Neural progenitor cell (in vitro differentiated cells): ENCODE measurements around the gene ETFB. TPM values are rescaled to one million over a fixed set of nuclear protein-coding genes. Genes with fewer than 3 reads are reported as not detected.
A peak's percentile ranks its signal among the peaks of the same experiment; 100 is the strongest.

Experiments used
- DNase-seq: peaks from one replicate; pipeline ENCODE4 v3.0.0-alpha.2; 2016; ENCODE audit warnings: low spot score
- H2AFZ ChIP-seq: fragments of 200-600 bp; sonication (generic); replicated peaks from 2 replicates; pipeline ENCODE4 v1.6.1; 2016; ENCODE audit warnings: antibody characterized with exemption
- H3F3A ChIP-seq: fragments of 200-600 bp; sonication (generic); 2 replicates; pipeline ENCODE4 v1.6.1; 2016; ENCODE audit warnings: antibody characterized with exemption, low read depth
- H3K27ac ChIP-seq: fragments of 200-600 bp; sonication (generic); 2 replicates; pipeline ENCODE4 v1.5.1; 2016; ENCODE audit warnings: mild to moderate bottlenecking
- H3K27me3 ChIP-seq: fragments of 200-600 bp; sonication (generic); 2 replicates; pipeline ENCODE4 v1.6.1; 2016; ENCODE audit warnings: mild to moderate bottlenecking, moderate library complexity
- H3K36me3 ChIP-seq: fragments of 200-600 bp; sonication (generic); 2 replicates; pipeline ENCODE4 v1.5.1; 2016
- H3K4me1 ChIP-seq: fragments of 200-600 bp; sonication (generic); 2 replicates; pipeline ENCODE4 v1.6.1; 2016; ENCODE audit warnings: mixed run types
- H3K4me2 ChIP-seq: fragments of 200-600 bp; sonication (generic); 2 replicates; pipeline ENCODE4 v1.6.1; 2016
- H3K4me3 ChIP-seq: fragments of 200-600 bp; sonication (generic); 2 replicates; pipeline ENCODE4 v1.5.1; 2016
- H3K79me2 ChIP-seq: fragments of 200-600 bp; sonication (generic); 2 replicates; pipeline ENCODE4 v1.6.1; 2016; ENCODE audit warnings: low read depth
- H3K9ac ChIP-seq: fragments of 200-600 bp; sonication (generic); 2 replicates; pipeline ENCODE4 v1.6.1; 2016
- H3K9me3 ChIP-seq: fragments of 200-600 bp; sonication (generic); 2 replicates; pipeline ENCODE4 v1.5.1; 2016; ENCODE audit warnings: low read depth
- H4K20me1 ChIP-seq: fragments of 200-600 bp; sonication (generic); 2 replicates; pipeline ENCODE4 v1.6.1; 2016; ENCODE audit warnings: low read depth
- H3K27ac Mint-ChIP-seq: 3 replicates; pipeline ENCODE4 v1.8.0; 2021; ENCODE audit warnings: mixed read lengths
- H3K27me3 Mint-ChIP-seq: 2 replicates; pipeline ENCODE4 v1.8.0; 2022; ENCODE audit warnings: low read depth, mild to moderate bottlenecking, inconsistent platforms, moderate library complexity, mixed read lengths; ENCODE audit not compliant: insufficient read depth
- H3K36me3 Mint-ChIP-seq: 3 replicates; pipeline ENCODE4 v1.8.0; 2021; ENCODE audit warnings: mixed read lengths
- H3K4me1 Mint-ChIP-seq: 3 replicates; pipeline ENCODE4 v1.8.0; 2021; ENCODE audit warnings: mixed read lengths
- H3K4me3 Mint-ChIP-seq: 3 replicates; pipeline ENCODE4 v1.8.0; 2021; ENCODE audit warnings: mild to moderate bottlenecking, moderate library complexity, mixed read lengths
- H3K9me3 Mint-ChIP-seq: 3 replicates; pipeline ENCODE4 v1.8.0; 2020; ENCODE audit warnings: mixed read lengths
- CTCF ChIP-seq: fragments of 200-600 bp; sonication (generic); IDR thresholded peaks from 2 replicates; pipeline ENCODE4 v1.5.1; 2017; ENCODE audit warnings: antibody characterized with exemption, mild to moderate bottlenecking
- EZH2 ChIP-seq: fragments of 200-600 bp; sonication (generic); IDR thresholded peaks from 2 replicates; pipeline ENCODE4 v1.6.1; 2017; ENCODE audit warnings: antibody characterized with exemption, mild to moderate bottlenecking, moderate library complexity
- EZH2phosphoT487 ChIP-seq: fragments of 200-600 bp; sonication (generic); IDR thresholded peaks from 2 replicates; pipeline ENCODE4 v1.6.1; 2017; ENCODE audit warnings: antibody characterized with exemption
- total RNA-seq: library from RNA; depleted of rRNA; stranded (reverse); fragments of >200 nt; gene quantifications from 2 replicates; pipeline ENCODE4 v1.2.3, GENCODE V29; 2015; ENCODE audit warnings: low replicate concordance

ETFB gene
- total RNA-seq, 1 donor from 2014 or later = 27.0 TPM

GRCh38 chr19:51352783-51353360 is 13.3 kb downstream of the ETFB start:
- H3K27me3 Mint-ChIP-seq = peaks cover 4% of the 10 kb centered on the region
- Histone ChIP-seq H3K36me3 (no peaks in the 10 kb centered on the region), H3F3A (peaks cover 13% of the 10 kb centered on the region), H3K9me3 (no peaks in the 10 kb centered on the region), H3K79me2 (no peaks in the 10 kb centered on the region), H2AFZ (no peak overlapping the region), H3K4me1 (peaks cover 13% of the 10 kb centered on the region), H3K27me3 (no peaks in the 10 kb centered on the region), H3K27ac (no peak overlapping the region), H4K20me1 (no peaks in the 10 kb centered on the region), H3K4me3 (no peak overlapping the region), H3K9ac (no peak overlapping the region), H3K4me2 (no peak overlapping the region)
- peaks cover 5% of the 10 kb centered on the region for H3K36me3 Mint-ChIP-seq
- TF ChIP-seq CTCF (no peak), EZH2 (no peak), EZH2phosphoT487 (no peak)
- no peak overlapping the region for H3K4me3 Mint-ChIP-seq
- H3K27ac Mint-ChIP-seq = no peak overlapping the region
- no peaks in the 10 kb centered on the region for H3K9me3 Mint-ChIP-seq
- no peak for DNase-seq
- H3K4me1 Mint-ChIP-seq = peaks cover 21% of the 10 kb centered on the region

GRCh38 chr19:51351266-51351990 is 14.8 kb downstream of the ETFB start:
- peaks cover 4% of the 10 kb centered on the region for H3K27me3 Mint-ChIP-seq
- H3F3A ChIP-seq = peaks cover 13% of the 10 kb centered on the region
- H3K36me3 ChIP-seq = no peaks in the 10 kb centered on the region
- no peak overlapping the region for H3K9ac ChIP-seq
- no peak for DNase-seq
- no peak overlapping the region for H3K4me3 ChIP-seq
- H3K9me3 Mint-ChIP-seq = no peaks in the 10 kb centered on the region
- peaks cover 8% of the 10 kb centered on the region for H3K36me3 Mint-ChIP-seq
- TF ChIP-seq EZH2phosphoT487 (no peak), EZH2 (no peak), CTCF (no peak)
- H3K27ac Mint-ChIP-seq = peak overlapping the region; percentile 43
- H4K20me1 ChIP-seq = no peaks in the 10 kb centered on the region
- H3K4me1 ChIP-seq = peaks cover 13% of the 10 kb centered on the region
- H3K4me1 Mint-ChIP-seq = peaks cover 20% of the 10 kb centered on the region
- H3K4me3 Mint-ChIP-seq = peak overlapping the region; percentile 13
- no peaks in the 10 kb centered on the region for H3K9me3 ChIP-seq
- H3K79me2 ChIP-seq = no peaks in the 10 kb centered on the region
- H3K4me2 ChIP-seq = no peak overlapping the region
- no peak overlapping the region for H2AFZ ChIP-seq
- no peak overlapping the region for H3K27ac ChIP-seq
- no peaks in the 10 kb centered on the region for H3K27me3 ChIP-seq

- DNase-seq = no peak
- TF ChIP-seq CTCF = no peak
- no peak for TF ChIP-seq EZH2phosphoT487
- TF ChIP-seq EZH2 = no peak
- no peaks in the 10 kb centered on the region for H3K79me2 ChIP-seq
- no peak overlapping the region for H3K4me2 ChIP-seq
- H3K9me3 ChIP-seq = no peaks in the 10 kb centered on the region
- H3K27me3 ChIP-seq = peaks cover under 1% of the 10 kb centered on the region
- H3K9me3 Mint-ChIP-seq = no peaks in the 10 kb centered on the region
- H3K4me1 ChIP-seq = no peaks in the 10 kb centered on the region
- H2AFZ ChIP-seq = no peak overlapping the region
- peaks cover 14% of the 10 kb centered on the region for H3K36me3 Mint-ChIP-seq
- no peaks in the 10 kb centered on the region for H3K4me1 Mint-ChIP-seq
- no peak overlapping the region for H3K27ac Mint-ChIP-seq
- no peaks in the 10 kb centered on the region for H4K20me1 ChIP-seq
- H3K27ac ChIP-seq = no peak overlapping the region
- peaks cover 7% of the 10 kb centered on the region for H3K27me3 Mint-ChIP-seq
- H3F3A ChIP-seq = no peaks in the 10 kb centered on the region
- H3K4me3 Mint-ChIP-seq = no peak overlapping the region
- H3K4me3 ChIP-seq = no peak overlapping the region
- no peak overlapping the region for H3K9ac ChIP-seq
- no peaks in the 10 kb centered on the region for H3K36me3 ChIP-seq
These were observed 18.8 kb downstream of the ETFB start for GRCh38 chr19:51347209-51347928.
